IMR-90 (cell line): Measurements from ENCODE around the gene ACADL. TPM values are rescaled to one million over a fixed set of nuclear protein-coding genes. Genes with fewer than 3 reads are reported as not detected.

Experiments used
- ATAC-seq: fragments of 200-7000 bp; cut with Tn5 transposase; 2 replicates; pipeline ENCODE4 v1.9.1; 2020; ENCODE audit warnings: low read depth, mild to moderate bottlenecking, moderate library complexity
- BruUV-seq: library from RNA; stranded (reverse); fragments of 400-500 nt; replicated peaks from 2 replicates; lab custom pipeline; 2021; lab: Mats Ljungman, UMichigan
- CTCF ChIA-PET: fragments of 300-600 bp; formaldehyde crosslinking; extraction: SDS; loops from one replicate; lab custom pipeline; 2021; ENCODE audit warnings: antibody characterized with exemption; lab: Yijun Ruan, JAX
- POLR2A ChIA-PET: fragments of 300-600 bp; sonication (Branson Sonifier 250); formaldehyde crosslinking; loops from one replicate; lab custom pipeline; 2022; ENCODE audit warnings: antibody characterized with exemption; ENCODE audit not compliant: unreplicated experiment; lab: Charles Lee
- DNase-seq: peaks from one replicate; pipeline ENCODE4 v3.0.0; 2013
- H2AFZ ChIP-seq: replicated peaks from 2 replicates; pipeline ENCODE3; 2013; ENCODE audit warnings: low read length, mild to moderate bottlenecking; ENCODE audit not compliant: poor library complexity
- H2AK5ac ChIP-seq: 2 replicates; pipeline ENCODE4 v1.6.1; 2013; ENCODE audit warnings: low read depth, low read length, inconsistent platforms
- H2AK9ac ChIP-seq: replicated peaks from 2 replicates; pipeline ENCODE3; 2013; ENCODE audit warnings: mild to moderate bottlenecking, low read depth, low read length, moderate library complexity; ENCODE audit not compliant: poor library complexity
- H2BK120ac ChIP-seq: 2 replicates; pipeline ENCODE4 v1.6.1; 2013; ENCODE audit warnings: low read depth, low read length, inconsistent platforms
- H2BK15ac ChIP-seq: 3 replicates; pipeline ENCODE4 v1.6.1; 2013; ENCODE audit warnings: low read depth, low read length, inconsistent platforms
- H2BK20ac ChIP-seq: 2 replicates; pipeline ENCODE4 v1.6.1; 2013; ENCODE audit warnings: low read depth, mild to moderate bottlenecking, inconsistent platforms, low read length, moderate library complexity
- H2BK5ac ChIP-seq: 2 replicates; pipeline ENCODE4 v1.6.1; 2013; ENCODE audit warnings: mild to moderate bottlenecking, low read depth, low read length, inconsistent platforms; ENCODE audit not compliant: poor library complexity, severe bottlenecking
- H3K14ac ChIP-seq: replicated peaks from 2 replicates; pipeline ENCODE4 v1.6.1; 2013; ENCODE audit warnings: low read depth, low read length, inconsistent platforms
- H3K18ac ChIP-seq: 2 replicates; pipeline ENCODE4 v1.6.1; 2013; ENCODE audit warnings: low read depth, low read length, control low read depth
- H3K23ac ChIP-seq: 2 replicates; pipeline ENCODE4 v1.6.1; 2013; ENCODE audit warnings: low read depth, low read length, inconsistent platforms
- H3K27ac ChIP-seq: 2 replicates; pipeline ENCODE4 v1.5.1; 2013; ENCODE audit warnings: mild to moderate bottlenecking, control low read depth, low read length; ENCODE audit not compliant: insufficient read depth
- H3K27me3 ChIP-seq: 2 replicates; pipeline ENCODE4 v1.6.1; 2013; ENCODE audit warnings: low read length; ENCODE audit not compliant: control insufficient read depth, insufficient read depth
- H3K36me3 ChIP-seq: 2 replicates; pipeline ENCODE4 v1.6.1; 2013; ENCODE audit warnings: low read length, mixed read lengths; ENCODE audit not compliant: control insufficient read depth, insufficient read depth
- H3K4ac ChIP-seq: 2 replicates; pipeline ENCODE4 v1.6.1; 2013; ENCODE audit warnings: low read depth, low read length, inconsistent platforms
- H3K4me1 ChIP-seq: 2 replicates; pipeline ENCODE4 v1.6.1; 2013; ENCODE audit warnings: low read length, mixed read lengths; ENCODE audit not compliant: control insufficient read depth, insufficient read depth
- H3K4me2 ChIP-seq: 2 replicates; pipeline ENCODE4 v1.6.1; 2013; ENCODE audit warnings: low read depth, mild to moderate bottlenecking, control low read depth, low read length, moderate library complexity
- H3K4me3 ChIP-seq: 2 replicates; pipeline ENCODE4 v1.5.1; 2013; ENCODE audit warnings: low read depth, mild to moderate bottlenecking, control low read depth, low read length, moderate library complexity; ENCODE audit not compliant: insufficient read depth
- H3K56ac ChIP-seq: 2 replicates; pipeline ENCODE4 v1.6.1; 2013; ENCODE audit warnings: low read length, inconsistent platforms; ENCODE audit not compliant: insufficient read depth; ENCODE audit errors: extremely low read depth
- H3K79me1 ChIP-seq, 2 experiments: 2 replicates each; pipeline ENCODE4 v1.6.1; 2013; ENCODE audit warnings: low read length in 2 of 2, inconsistent platforms in 1 of 2, low read depth in 1 of 2
- H3K9ac ChIP-seq: 2 replicates; pipeline ENCODE4 v1.6.1; 2013; ENCODE audit warnings: low read depth, low read length, control low read depth
- H3K9me1 ChIP-seq: 2 replicates; pipeline ENCODE4 v1.6.1; 2013; ENCODE audit warnings: low read length, inconsistent platforms; ENCODE audit not compliant: insufficient read depth
- H3K9me3 ChIP-seq: 2 replicates; pipeline ENCODE4 v1.6.1; 2013; ENCODE audit warnings: low read length; ENCODE audit not compliant: control insufficient read depth, insufficient read depth
- H4K20me1 ChIP-seq: 2 replicates; pipeline ENCODE4 v1.6.1; 2013; ENCODE audit warnings: low read length, inconsistent platforms; ENCODE audit not compliant: insufficient read depth
- H4K5ac ChIP-seq: 2 replicates; pipeline ENCODE4 v1.6.1; 2013; ENCODE audit warnings: mild to moderate bottlenecking, low read depth, low read length, control low read depth
- H4K8ac ChIP-seq, 2 experiments: 2 replicates each; pipeline ENCODE4 v1.6.1; 2013; ENCODE audit warnings: low read depth in 2 of 2, low read length in 2 of 2, control low read depth in 1 of 2, inconsistent platforms in 1 of 2
- H4K91ac ChIP-seq: 2 replicates; pipeline ENCODE4 v1.6.1; 2013; ENCODE audit warnings: low read depth, low read length, inconsistent platforms; ENCODE audit not compliant: insufficient read depth
- BHLHE40 ChIP-seq: fragments of 150-350 bp; IDR thresholded peaks from 2 replicates; pipeline ENCODE4 v1.6.1; 2016; ENCODE audit warnings: mild to moderate bottlenecking, low read depth, low read length
- CEBPB ChIP-seq: IDR thresholded peaks from 2 replicates; pipeline ENCODE4 v1.6.1; 2012; ENCODE audit warnings: low read depth, low read length, improper control_type of control experiment
- CHD1 ChIP-seq: IDR thresholded peaks from 2 replicates; pipeline ENCODE4 v1.6.1; 2012; ENCODE audit warnings: low read depth, low read length, improper control_type of control experiment
- FOS ChIP-seq: fragments of 150-350 bp; IDR thresholded peaks from 2 replicates; pipeline ENCODE4 v1.6.1; 2016; ENCODE audit warnings: low read depth, low read length
- MAFK ChIP-seq: IDR thresholded peaks from 2 replicates; pipeline ENCODE4 v1.6.1; 2012; ENCODE audit warnings: low read depth, low read length, improper control_type of control experiment
- MAZ ChIP-seq: IDR thresholded peaks from 2 replicates; pipeline ENCODE4 v1.6.1; 2012; ENCODE audit warnings: low read depth, mild to moderate bottlenecking, low read length, improper control_type of control experiment, moderate library complexity, borderline replicate concordance
- MXI1 ChIP-seq: IDR thresholded peaks from 2 replicates; pipeline ENCODE4 v1.6.1; 2012; ENCODE audit warnings: low read depth, mild to moderate bottlenecking, low read length, moderate library complexity, borderline replicate concordance
- POLR2A ChIP-seq: IDR thresholded peaks from 2 replicates; pipeline ENCODE4 v1.6.1; 2012; ENCODE audit warnings: mild to moderate bottlenecking, low read depth, low read length
- RAD21 ChIP-seq: IDR thresholded peaks from 2 replicates; pipeline ENCODE4 v1.6.1; 2012; ENCODE audit warnings: low read length, improper control_type of control experiment
- RFX5 ChIP-seq: IDR thresholded peaks from 2 replicates; pipeline ENCODE4 v1.8.0; 2012; ENCODE audit warnings: low read depth, mild to moderate bottlenecking, low read length, moderate library complexity
- WGBS, 2 experiments: methylation state at CpG; one replicate each; pipeline versions ENCODE4 v1.1.5 to v1.1.7; 2013; ENCODE audit warnings: missing lambda C conversion rate in 2 of 2; ENCODE audit not compliant: insufficient read length in 1 of 2; ENCODE audit errors: extremely low coverage in 2 of 2; 5-methylcytosine and 5-hydroxymethylcytosine counted together
- dilution Hi-C: fragments of 300-500 bp; cut with HindIII; formaldehyde crosslinking; loops from one replicate; pipeline ENCODE4 v1.14.3; 2018; ENCODE audit warnings: low sequenced_read_pairs; ENCODE audit not compliant: unreplicated experiment
- in situ Hi-C: fragments of 300-500 bp; cut with MboI; formaldehyde crosslinking; loops from 3 replicates; pipeline ENCODE4 v1.14.3; 2019; ENCODE audit warnings: low sequenced_read_pairs, inconsistent platforms, mixed read lengths
- intact Hi-C: fragments of 100-400 bp; cut with micrococcal nuclease; formaldehyde crosslinking; loops from 2 replicates; pipeline ENCODE4 v1.10.0; 2022
- polyA plus RNA-seq, 3 experiments: library from polyadenylated mRNA; depleted of rRNA; stranded (reverse); fragments of >200 nt; gene quantifications; 2 replicates each; pipeline ENCODE4 v1.2.3, GENCODE V29; 2012; ENCODE audit warnings: low replicate concordance in 1 of 3
- total RNA-seq: library from RNA; depleted of rRNA; stranded (reverse); fragments of >200 nt; gene quantifications from 2 replicates; pipeline ENCODE4 v1.2.3, GENCODE V29; 2012
- TF ChIP-seq, protein P1 (sequence below): conservative IDR thresholded peaks from 2 replicates; pipeline ENCODE4 v1.5.1; 2012; ENCODE audit warnings: mild to moderate bottlenecking, low read depth, low read length, improper control_type of control experiment
- TF ChIP-seq, protein P2 (sequence below): fragments of 150-350 bp; IDR thresholded peaks from 2 replicates; pipeline ENCODE4 v1.6.1; 2017; ENCODE audit warnings: mild to moderate bottlenecking, antibody characterized with exemption, low read length, low read depth

ACADL gene
- total and polyA plus RNA-seq, 2 of the 4 experiments (the other 2 are of a cell fraction), result not detected

DNA sequence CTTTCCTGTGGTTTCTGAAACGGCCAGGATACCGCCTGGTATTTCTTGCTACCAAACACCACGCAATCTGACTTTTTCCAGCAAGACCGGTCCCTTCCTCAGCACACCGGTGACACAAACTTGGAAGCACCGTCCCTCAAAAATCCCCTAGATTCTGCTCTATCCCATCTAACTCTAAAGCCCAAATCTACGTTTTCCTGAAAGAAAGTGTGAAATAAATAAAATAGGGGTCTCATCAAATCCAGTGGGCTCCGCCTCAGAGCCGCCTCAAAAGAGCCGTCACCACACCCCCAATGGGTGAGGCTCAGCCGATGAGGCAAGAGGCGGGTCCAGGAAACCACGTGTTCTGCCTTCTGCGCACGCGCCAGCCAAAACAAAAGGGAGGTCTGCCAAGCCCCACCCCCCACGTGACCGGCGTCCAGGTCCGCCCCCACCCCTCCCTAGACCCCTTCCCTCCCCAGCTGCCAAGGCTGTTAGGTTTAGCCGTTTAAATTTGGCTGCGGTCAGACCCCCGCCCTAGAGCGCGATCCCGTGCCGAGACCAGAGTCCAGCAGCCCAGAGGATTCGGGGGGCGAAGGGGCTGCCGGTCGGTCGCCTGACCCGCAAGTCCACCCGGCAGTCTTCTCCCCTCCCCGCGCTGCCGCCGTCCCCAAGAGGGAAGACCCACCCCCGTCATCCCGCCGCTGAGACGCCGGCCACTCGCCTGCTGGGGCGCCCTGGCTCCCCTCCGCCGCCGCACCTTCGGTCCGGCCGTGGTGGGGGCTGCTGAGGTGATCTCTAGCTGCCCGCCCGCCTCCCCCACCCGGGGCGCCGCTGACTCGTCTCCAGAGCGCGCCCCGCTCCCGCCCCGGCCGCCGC is 54.6 kb downstream of the ACADL start:
- H3K14ac ChIP-seq, result peak overlapping the region; percentile 91
- peak; percentile 70 for ATAC-seq
- peaks cover 0 to 1% of the 10 kb centered on the region in 2 experiments; a peak in 2 of 4 replicates for H3K79me1 ChIP-seq
- H3K4me1 ChIP-seq, result no peaks in the 10 kb centered on the region
- no peaks in the 10 kb centered on the region for H3K9me3 ChIP-seq
- H3K4me2 ChIP-seq, result peak overlapping the region; percentile 55
- peak overlapping the region; percentile 47 to 82 for H4K8ac ChIP-seq
- H4K5ac ChIP-seq, result peak overlapping the region; percentile 35
- peak overlapping the region; percentile 76 for H4K91ac ChIP-seq
- peak overlapping the region; percentile 78 for H3K4me3 ChIP-seq
- H2BK20ac ChIP-seq, result no peak overlapping the region
- H3K27me3 ChIP-seq, result no peaks in the 10 kb centered on the region
- H2AK5ac ChIP-seq, result peak overlapping the region; percentile 30; the same call in 1 of the 2 replicates
- peak; percentile 94 for DNase-seq
- TF ChIP-seq, protein P1, sequence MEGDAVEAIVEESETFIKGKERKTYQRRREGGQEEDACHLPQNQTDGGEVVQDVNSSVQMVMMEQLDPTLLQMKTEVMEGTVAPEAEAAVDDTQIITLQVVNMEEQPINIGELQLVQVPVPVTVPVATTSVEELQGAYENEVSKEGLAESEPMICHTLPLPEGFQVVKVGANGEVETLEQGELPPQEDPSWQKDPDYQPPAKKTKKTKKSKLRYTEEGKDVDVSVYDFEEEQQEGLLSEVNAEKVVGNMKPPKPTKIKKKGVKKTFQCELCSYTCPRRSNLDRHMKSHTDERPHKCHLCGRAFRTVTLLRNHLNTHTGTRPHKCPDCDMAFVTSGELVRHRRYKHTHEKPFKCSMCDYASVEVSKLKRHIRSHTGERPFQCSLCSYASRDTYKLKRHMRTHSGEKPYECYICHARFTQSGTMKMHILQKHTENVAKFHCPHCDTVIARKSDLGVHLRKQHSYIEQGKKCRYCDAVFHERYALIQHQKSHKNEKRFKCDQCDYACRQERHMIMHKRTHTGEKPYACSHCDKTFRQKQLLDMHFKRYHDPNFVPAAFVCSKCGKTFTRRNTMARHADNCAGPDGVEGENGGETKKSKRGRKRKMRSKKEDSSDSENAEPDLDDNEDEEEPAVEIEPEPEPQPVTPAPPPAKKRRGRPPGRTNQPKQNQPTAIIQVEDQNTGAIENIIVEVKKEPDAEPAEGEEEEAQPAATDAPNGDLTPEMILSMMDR, result no peak
- no peak for TF ChIP-seq FOS
- TF ChIP-seq BHLHE40, result peak; percentile 21; the same call in 1 of the 2 replicates
- TF ChIP-seq MAZ, result peak; percentile 59; the same call in 1 of the 2 replicates
- TF ChIP-seq, protein P2, sequence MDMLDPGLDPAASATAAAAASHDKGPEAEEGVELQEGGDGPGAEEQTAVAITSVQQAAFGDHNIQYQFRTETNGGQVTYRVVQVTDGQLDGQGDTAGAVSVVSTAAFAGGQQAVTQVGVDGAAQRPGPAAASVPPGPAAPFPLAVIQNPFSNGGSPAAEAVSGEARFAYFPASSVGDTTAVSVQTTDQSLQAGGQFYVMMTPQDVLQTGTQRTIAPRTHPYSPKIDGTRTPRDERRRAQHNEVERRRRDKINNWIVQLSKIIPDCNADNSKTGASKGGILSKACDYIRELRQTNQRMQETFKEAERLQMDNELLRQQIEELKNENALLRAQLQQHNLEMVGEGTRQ, result peak; percentile 98
- peak; percentile 94 for TF ChIP-seq CEBPB
- TF ChIP-seq RAD21, result no peak
- TF ChIP-seq MAFK, result no peak
- TF ChIP-seq RFX5, result no peak
- TF ChIP-seq POLR2A, result peak; percentile 66; the same call in 1 of the 2 replicates
- no peak for TF ChIP-seq CHD1
- 0 out of 2 replicates have a peak, but pooled peaks have one; percentile 8 for TF ChIP-seq MXI1
- H3K27ac ChIP-seq, result peak overlapping the region; percentile 97
- H4K20me1 ChIP-seq, result no peaks in the 10 kb centered on the region
- H3K9ac ChIP-seq, result peak overlapping the region; percentile 93
- no peaks in the 10 kb centered on the region for H3K36me3 ChIP-seq
- H3K56ac ChIP-seq, result peak overlapping the region; percentile 97
- H3K18ac ChIP-seq, result peak overlapping the region; percentile 62
- H3K9me1 ChIP-seq, result no peaks in the 10 kb centered on the region
- peak overlapping the region; percentile 68 for H2BK120ac ChIP-seq
- BruUV-seq, result no TSS peak
- intact Hi-C loops, result loop anchor here (1.0 to 5.0 kb wide), 3 partner anchors 78 to 168 kb away; partner anchors contain the start of gene RPE
- peak overlapping the region; percentile 98 for H2AFZ ChIP-seq
- POLR2A ChIA-PET, result interaction anchor here (0.6 to 0.7 kb wide), 3 partner anchors 38 to 636 kb away, joined by 4 to 6 read pairs (median 4); no protein-coding TSS in a partner anchor
- peak overlapping the region; percentile 96 for H3K23ac ChIP-seq
- H2AK9ac ChIP-seq, result peak overlapping the region; percentile 86
- peak overlapping the region; percentile 95 for H2BK5ac ChIP-seq
- dilution Hi-C loops, result no loop called here
- WGBS, 2 experiments, result 0% methylated on average over 7 of the region's 64 CpGs; no CpG with 5 or more reads in 1 of the 2 experiments
- H2BK15ac ChIP-seq, result peak overlapping the region; percentile 75; the same call in 2 of the 3 replicates
- CTCF ChIA-PET, result no interaction called here
- H3K4ac ChIP-seq, result peak overlapping the region; percentile 93
- in situ Hi-C loops, result loop anchor here (10.0 kb wide), 1 partner anchor 176 kb away; no protein-coding TSS in a partner anchor
